HepG2 (cell line): Measurements from ENCODE around the gene FOSB. TPM values are rescaled to one million over a fixed set of nuclear protein-coding genes. Genes with fewer than 3 reads are reported as not detected.
A peak's percentile ranks its signal among the peaks of the same experiment; 100 is the strongest.

Experiments
- AGO2 ChIP-seq: fragments of 200-400 bp; formaldehyde crosslinking; optimal IDR thresholded peaks from 2 replicates; pipeline ENCODE3; 2017; ENCODE audit warnings: mild to moderate bottlenecking, low read depth, low read length, moderate library complexity
- ASH2L ChIP-seq: fragments of 300-600, 200-600 bp; sonication (generic); IDR thresholded peaks from 2 replicates; pipeline ENCODE4 v1.7.0; 2017; ENCODE audit warnings: low read depth, mild to moderate bottlenecking, moderate library complexity, mixed read lengths, low read length; ENCODE audit not compliant: insufficient read length
- ATF6 ChIP-seq: sonication (generic); formaldehyde crosslinking; conservative IDR thresholded peaks from 2 replicates; pipeline ENCODE4 v1.4.0; 2020; ENCODE audit warnings: missing genetic modification reagents
- HOXD1 ChIP-seq: sonication (generic); formaldehyde crosslinking; IDR thresholded peaks from 2 replicates; pipeline ENCODE4 v1.5.0; 2020; ENCODE audit warnings: missing genetic modification reagents
- MTA3 ChIP-seq: sonication (generic); formaldehyde crosslinking; IDR thresholded peaks from 2 replicates; pipeline ENCODE4 v1.4.0; 2020; ENCODE audit warnings: missing genetic modification reagents
- NFKB2 ChIP-seq: sonication (generic); formaldehyde crosslinking; IDR thresholded peaks from 2 replicates; pipeline ENCODE4 v1.4.0; 2020; ENCODE audit warnings: missing genetic modification reagents, borderline replicate concordance
- NRL ChIP-seq: sonication (generic); formaldehyde crosslinking; IDR thresholded peaks from 2 replicates; pipeline ENCODE4 v1.5.0; 2020; ENCODE audit warnings: missing genetic modification reagents, mild to moderate bottlenecking, moderate library complexity, borderline replicate concordance
- PBX3 ChIP-seq: sonication (generic); formaldehyde crosslinking; IDR thresholded peaks from 2 replicates; pipeline ENCODE4 v1.8.1; 2023; ENCODE audit warnings: missing genetic modification reagents, inconsistent platforms, borderline replicate concordance
- SMC3 ChIP-seq: IDR thresholded peaks from 2 replicates; pipeline ENCODE4 v1.6.1; 2011; ENCODE audit warnings: low read length, improper control_type of control experiment
- YEATS2 ChIP-seq: sonication (generic); formaldehyde crosslinking; IDR thresholded peaks from 2 replicates; pipeline ENCODE4 v1.4.0; 2020; ENCODE audit warnings: missing genetic modification reagents, borderline replicate concordance
- ZBTB14 ChIP-seq: sonication (generic); formaldehyde crosslinking; IDR thresholded peaks from 2 replicates; pipeline ENCODE4 v1.4.0; 2020; ENCODE audit warnings: missing genetic modification reagents
- ZFP90 ChIP-seq: sonication (generic); formaldehyde crosslinking; IDR thresholded peaks from 2 replicates; pipeline ENCODE4 v1.8.0; 2022; ENCODE audit warnings: missing genetic modification reagents, mild to moderate bottlenecking, inconsistent platforms, borderline replicate concordance
- ZNF296 ChIP-seq: sonication (generic); formaldehyde crosslinking; conservative IDR thresholded peaks from 2 replicates; pipeline ENCODE4 v1.5.0; 2020; ENCODE audit warnings: mild to moderate bottlenecking, missing genetic modification reagents
- ZNF570 ChIP-seq: sonication (generic); formaldehyde crosslinking; IDR thresholded peaks from 2 replicates; pipeline ENCODE4 v1.4.0; 2020; ENCODE audit warnings: mild to moderate bottlenecking, missing genetic modification reagents, borderline replicate concordance
- ZNF646 ChIP-seq: sonication (generic); formaldehyde crosslinking; IDR thresholded peaks from 2 replicates; pipeline ENCODE4 v1.9.0; 2021; ENCODE audit warnings: mild to moderate bottlenecking, missing genetic modification reagents
- ZNF674 ChIP-seq: sonication (generic); formaldehyde crosslinking; IDR thresholded peaks from 2 replicates; pipeline ENCODE4 v1.5.0; 2020; ENCODE audit warnings: low read depth, mild to moderate bottlenecking, missing genetic modification reagents
- ZNF776 ChIP-seq: sonication (generic); formaldehyde crosslinking; IDR thresholded peaks from 2 replicates; pipeline ENCODE4 v1.4.0; 2020; ENCODE audit warnings: mild to moderate bottlenecking, missing genetic modification reagents
- polyA plus RNA-seq, 8 experiments: library from polyadenylated mRNA; depleted of rRNA in 3 of 8; stranded (reverse) in 7 of 8; unstranded in 1 of 8; fragments of >200 nt; fragmentation: Illumina TruSeq in 4 of 8; extraction: Trizol in 4 of 8; gene quantifications; 2 replicates each; pipeline versions ENCODE4 v1.2.1 to v1.2.3, GENCODE V29; 2011 to 2016; ENCODE audit warnings: low read depth in 4 of 8, missing spikeins in 1 of 8, mixed read lengths in 1 of 8; ENCODE audit not compliant: insufficient read depth in 1 of 8
- total RNA-seq, 5 experiments: library from RNA; depleted of rRNA; stranded (reverse); fragments of >200 nt; fragmentation: Illumina TruSeq; extraction: Trizol; gene quantifications; 2 replicates each; pipeline ENCODE4 v1.2.3, GENCODE V29; 2016; ENCODE audit warnings: low read depth in 1 of 5

The FOSB gene
- total and polyA plus RNA-seq, 2 of the 13 experiments (the other 11 are each of a cell fraction or from before 2014, with no cell fraction given): 2.8 to 6.0 TPM

DNA sequence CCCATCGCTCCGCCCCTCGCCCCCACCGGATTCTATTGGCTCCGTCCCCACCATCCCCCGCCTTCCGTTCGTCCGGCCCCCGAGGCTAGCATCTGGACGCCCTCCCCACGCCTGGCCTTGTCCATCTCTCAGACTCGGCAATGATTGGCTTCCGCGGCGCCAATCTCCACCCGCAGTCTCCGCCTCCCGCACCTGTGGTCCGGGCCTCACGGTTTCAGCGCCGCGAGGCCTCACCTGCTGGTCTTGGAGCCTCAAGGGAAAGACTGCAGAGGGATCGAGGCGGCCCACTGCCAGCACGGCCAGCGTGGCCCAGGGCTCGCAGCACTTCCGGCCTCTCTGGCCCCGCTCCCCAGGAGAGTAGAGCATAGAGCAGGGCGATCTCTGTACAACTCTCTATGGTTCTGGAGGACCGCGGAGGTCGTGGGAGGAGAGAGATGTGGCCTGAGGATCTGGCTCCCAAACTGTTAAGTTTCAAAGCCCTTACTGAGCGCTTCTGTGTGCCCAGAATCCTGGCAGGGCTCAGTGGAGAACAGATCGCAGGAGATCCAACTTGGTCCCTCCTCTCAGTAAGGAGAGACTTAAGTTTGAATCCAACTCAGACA lies 44.1 kb upstream of the FOSB start, which contains the start of gene ERCC1 (continued):
- TF ChIP-seq NFKB2 (no peak), AGO2 (peak; percentile 85), ZNF646 (CRISPR knock-in tag) (no peak), PBX3 (CRISPR knock-in tag) (no peak), SMC3 (no peak), MTA3 (CRISPR knock-in tag) (no peak), ZFP90 (no peak; the same call in 1 of the 2 replicates), ATF6 (CRISPR knock-in tag) (no peak), ZBTB14 (no peak), NRL (CRISPR knock-in tag) (no peak; the same call in 1 of the 2 replicates), ZNF296 (CRISPR knock-in tag) (peak; percentile 87; the same call in 1 of the 2 replicates), ZNF776 (CRISPR knock-in tag) (peak; percentile 72; the same call in 1 of the 2 replicates), ASH2L (peak; percentile 81), ZNF570 (CRISPR knock-in tag) (no peak), YEATS2 (CRISPR knock-in tag) (peak; percentile 74), HOXD1 (CRISPR knock-in tag) (no peak), ZNF674 (CRISPR knock-in tag) (no peak)
